ENCODE data around the gene MDFIC2.

MDFIC2 gene

DNA sequence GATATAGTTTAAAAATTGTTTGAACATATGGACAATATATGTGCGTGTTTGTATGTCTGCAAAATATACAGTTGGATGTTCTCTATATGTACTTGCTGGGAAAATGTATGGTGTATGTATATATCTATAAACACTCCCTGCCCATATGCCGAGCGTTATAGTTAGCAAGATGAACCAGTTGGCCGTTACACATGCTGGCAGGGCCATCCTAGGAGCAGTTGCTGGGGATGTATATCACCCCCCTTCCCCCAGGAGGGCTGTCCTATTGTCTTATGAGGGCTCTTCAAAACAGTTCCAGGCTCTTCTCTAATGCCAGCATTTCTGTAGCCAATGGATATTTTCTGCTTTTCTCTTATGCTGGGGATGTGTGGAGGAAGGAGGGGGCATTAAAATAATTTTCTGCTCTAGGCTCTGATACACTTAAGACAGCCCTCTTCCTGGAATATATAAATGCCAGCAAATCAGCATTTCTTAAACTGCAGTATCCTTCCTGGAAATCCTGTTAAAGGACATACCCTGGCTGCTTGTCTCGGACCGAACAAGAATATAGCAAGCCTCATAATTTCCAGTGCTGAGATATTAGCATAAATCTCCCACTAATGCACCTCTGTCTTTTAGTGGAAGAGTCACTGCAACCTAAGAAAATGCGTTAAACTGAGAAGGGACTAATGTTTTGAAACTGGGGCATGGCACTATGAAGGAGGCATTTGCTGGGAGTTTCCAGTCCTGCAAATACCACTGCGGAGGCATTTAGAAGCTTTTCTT lies 134.4 kb downstream of the MDFIC2 start:
- no peak for DNase-seq

DNA sequence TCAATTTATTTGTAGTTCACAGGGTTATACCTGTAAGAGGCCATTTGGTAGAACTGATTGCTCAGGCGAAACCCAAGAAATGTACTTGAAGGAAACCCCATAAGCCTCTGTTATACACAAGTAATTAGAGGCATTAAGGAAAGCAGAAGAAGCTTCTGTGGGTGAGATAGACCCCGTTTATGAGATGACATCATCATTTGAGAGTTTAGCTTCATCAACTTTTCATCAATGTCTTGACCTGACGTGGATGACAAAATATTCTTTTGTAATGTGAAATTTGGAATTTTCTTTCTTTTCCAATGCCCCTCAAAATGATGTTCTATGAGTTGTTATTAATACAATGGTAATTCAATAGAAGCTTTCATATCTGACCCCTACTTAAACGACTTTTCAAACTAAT lies 136.2 kb downstream of the MDFIC2 start:
- no peak for DNase-seq

DNA sequence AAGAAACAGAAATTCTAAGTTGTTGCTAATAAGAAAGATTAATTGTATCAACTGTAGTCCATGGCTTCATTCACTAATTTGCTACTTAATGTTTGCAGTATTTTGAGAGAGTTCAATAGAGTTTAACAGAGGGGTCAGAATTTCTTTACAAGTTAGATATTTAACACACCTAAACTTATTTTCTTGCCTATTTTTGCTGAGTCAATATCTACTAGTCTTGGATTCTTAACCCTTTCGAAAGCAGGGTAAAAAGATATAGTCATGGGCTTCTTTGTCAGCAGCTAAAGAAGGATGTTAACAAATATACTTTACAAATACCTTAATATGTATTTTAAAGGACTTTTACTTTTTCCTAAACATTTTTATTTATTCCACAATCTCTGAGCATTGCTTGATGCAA lies 155.6 kb downstream of the MDFIC2 start:
- DNase-seq = no peak

DNA sequence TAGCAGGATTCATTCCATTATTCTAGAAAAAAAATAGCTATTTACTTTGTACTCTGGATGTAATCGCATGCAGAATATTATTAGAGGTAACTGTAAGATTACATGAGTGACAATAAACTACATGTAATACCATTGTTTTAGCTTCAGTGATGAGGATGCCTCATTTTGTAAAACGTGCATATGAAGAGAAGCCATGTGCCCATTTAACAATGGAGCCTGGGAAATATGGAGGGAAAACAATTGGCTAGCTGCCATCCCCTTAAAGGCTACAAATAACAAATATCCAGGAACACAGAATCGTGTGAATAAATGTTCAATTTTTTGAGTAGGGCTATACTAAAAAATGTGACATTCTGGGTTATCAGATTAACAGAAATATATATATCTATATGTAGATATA lies 161.8 kb downstream of the MDFIC2 start:
- no peak for DNase-seq

DNA sequence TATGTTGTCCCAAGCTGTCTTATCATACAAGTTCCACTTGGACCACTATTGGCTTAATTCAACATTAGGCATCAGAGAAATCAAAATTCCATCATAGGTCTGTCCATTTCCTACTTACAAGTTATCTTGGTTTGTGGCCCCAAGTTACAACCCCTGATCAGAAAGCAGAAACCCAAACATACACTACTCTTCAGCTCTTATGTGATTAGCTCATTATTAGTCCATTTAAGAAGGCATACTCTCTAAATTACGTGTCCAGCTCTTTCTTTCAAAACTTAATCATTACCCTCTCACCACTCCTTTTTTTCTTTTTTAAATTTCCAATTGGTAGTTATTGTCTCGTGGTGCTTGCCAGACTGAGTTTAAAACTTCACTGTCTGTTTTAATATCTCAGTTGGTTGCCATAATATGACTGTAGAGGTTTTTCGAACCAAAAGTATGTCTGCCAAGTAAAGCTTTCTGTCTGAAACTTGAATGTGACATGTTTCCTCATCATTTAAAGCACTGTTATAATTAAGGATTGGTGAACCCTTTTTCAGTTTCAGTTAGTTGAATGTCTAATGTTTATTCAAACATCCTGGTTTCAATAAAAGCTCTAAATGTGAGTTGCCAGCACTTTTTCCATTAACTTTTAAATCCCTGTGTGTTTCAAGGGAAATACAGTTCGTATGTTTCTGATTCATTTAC lies 162.6 kb downstream of the MDFIC2 start:
- no peak for DNase-seq

Data from NCI-H69 (cell line).